ENCODE data around the gene SNCAIP.

SNCAIP gene

GRCh38 chr5:122429545-122430318, 117.7 kb downstream of the SNCAIP start:
- no peak for DNase-seq (ENCODE audit: low read depth)

GRCh38 chr5:122430319-122430586, 118.2 kb downstream of the SNCAIP start:
- DNase-seq (ENCODE audit: low read depth), result no peak

GRCh38 chr5:122431298-122431697, 119.3 kb downstream of the SNCAIP start:
- no peak for DNase-seq (ENCODE audit: low read depth)

- no peak for DNase-seq (ENCODE audit: low read depth)
Measured at GRCh38 chr5:122434205-122434970, 122.4 kb downstream of the SNCAIP start.

- no peak for DNase-seq (ENCODE audit: low read depth)
Measured at GRCh38 chr5:122435234-122435633, 123.2 kb downstream of the SNCAIP start.

- no peak for DNase-seq (ENCODE audit: low read depth)
Measured at GRCh38 chr5:122435761-122436160, 123.7 kb downstream of the SNCAIP start.

GRCh38 chr5:122436615-122437014, 124.6 kb downstream of the SNCAIP start:
- DNase-seq (ENCODE audit: low read depth), result no peak

- no peak for DNase-seq (ENCODE audit: low read depth)
Measured at GRCh38 chr5:122439645-122440044, 127.6 kb downstream of the SNCAIP start.

GRCh38 chr5:122442938-122443337, 130.9 kb downstream of the SNCAIP start:
- no peak for DNase-seq (ENCODE audit: low read depth)

GRCh38 chr5:122444411-122444810, 132.4 kb downstream of the SNCAIP start:
- no peak for DNase-seq (ENCODE audit: low read depth)

- DNase-seq (ENCODE audit: low read depth), result no peak
Measured at GRCh38 chr5:122445070-122445469, 133.0 kb downstream of the SNCAIP start.

GRCh38 chr5:122447072-122447471, 135.0 kb downstream of the SNCAIP start:
- no peak for DNase-seq (ENCODE audit: low read depth)

- no peak for DNase-seq (ENCODE audit: low read depth)
Measured at GRCh38 chr5:122447879-122448278, 135.8 kb downstream of the SNCAIP start.

GRCh38 chr5:122454541-122454940, 142.5 kb downstream of the SNCAIP start:
- no peak for DNase-seq (ENCODE audit: low read depth)

GRCh38 chr5:122455939-122456338, 143.9 kb downstream of the SNCAIP start:
- no peak for DNase-seq (ENCODE audit: low read depth)

GRCh38 chr5:122457178-122457826, 145.3 kb downstream of the SNCAIP start:
- no peak for DNase-seq (ENCODE audit: low read depth)

- no peak for DNase-seq (ENCODE audit: low read depth)
Measured at GRCh38 chr5:122458278-122458872, 146.3 kb downstream of the SNCAIP start.

- DNase-seq (ENCODE audit: low read depth), result no peak
Measured at GRCh38 chr5:122462486-122462885, 150.4 kb downstream of the SNCAIP start.

- no peak for DNase-seq (ENCODE audit: low read depth)
Measured at GRCh38 chr5:122463221-122463620, 151.2 kb downstream of the SNCAIP start.

- no peak for DNase-seq (ENCODE audit: low read depth)
Measured at GRCh38 chr5:122464191-122464590, 152.2 kb downstream of the SNCAIP start.

- no peak for DNase-seq (ENCODE audit: low read depth)
Measured at GRCh38 chr5:122465031-122465577, 153.1 kb downstream of the SNCAIP start.

GRCh38 chr5:122465994-122466393, 154.0 kb downstream of the SNCAIP start:
- no peak for DNase-seq (ENCODE audit: low read depth)
